Keratinocyte (primary cell): Measurements from ENCODE around the gene GPR39. TPM values are rescaled to one million over a fixed set of nuclear protein-coding genes. Genes with fewer than 3 reads are reported as not detected.

ENCODE experiments used
- DNase-seq: peaks from one replicate; pipeline ENCODE4 v3.0.0-alpha.2; 2011; ENCODE audit warnings: low read depth, missing footprints, low spot score
- FAIRE-seq: peaks from 2 replicates; lab custom pipeline; 2011; peaks lifted over from hg19 to GRCh38; lab: Jason Lieb, UNC
- H2AFZ ChIP-seq: 2 replicates; pipeline ENCODE4 v1.6.0; 2012; ENCODE audit warnings: low read length, control low read depth, inconsistent platforms; ENCODE audit not compliant: control insufficient read depth
- H3K27ac ChIP-seq: 2 replicates; pipeline ENCODE4 v1.5.1; 2011; ENCODE audit warnings: low read length; ENCODE audit not compliant: control insufficient read depth, insufficient read depth
- H3K27me3 ChIP-seq: 3 replicates; pipeline ENCODE4 v1.6.0; 2011; ENCODE audit warnings: low read length; ENCODE audit not compliant: control insufficient read depth, insufficient read depth; ENCODE audit errors: extremely low read depth
- H3K36me3 ChIP-seq, 2 experiments: 2 replicates in 1 of 2; 3 replicates in 1 of 2; pipeline ENCODE4 v1.5.1; 2011; ENCODE audit warnings: low read length in 2 of 2, mild to moderate bottlenecking in 1 of 2; ENCODE audit not compliant: control insufficient read depth in 2 of 2, insufficient read depth in 2 of 2; ENCODE audit errors: extremely low read depth in 1 of 2
- H3K4me1 ChIP-seq: 3 replicates; pipeline ENCODE4 v1.5.1; 2011; ENCODE audit warnings: low read length; ENCODE audit not compliant: control insufficient read depth, insufficient read depth; ENCODE audit errors: extremely low read depth
- H3K4me2 ChIP-seq: 3 replicates; pipeline ENCODE4 v1.6.0; 2011; ENCODE audit warnings: low read depth, low read length; ENCODE audit not compliant: control insufficient read depth, insufficient read depth; ENCODE audit errors: extremely low read depth
- H3K4me3 ChIP-seq, 3 experiments: fragments of 200-600 bp in 1 of 3; sonication (generic) in 1 of 3; 2 replicates in 2 of 3; 3 replicates in 1 of 3; pipeline ENCODE4 v1.5.1; 2011 to 2016; ENCODE audit warnings: low read length in 3 of 3, mild to moderate bottlenecking in 3 of 3, control low read depth in 2 of 3, inconsistent platforms in 1 of 3, low read depth in 1 of 3, mixed read lengths in 1 of 3, mixed run types in 1 of 3, moderate library complexity in 1 of 3; ENCODE audit not compliant: control insufficient read depth in 2 of 3, insufficient read depth in 2 of 3; ENCODE audit errors: extremely low read depth in 1 of 3
- H3K79me2 ChIP-seq: 2 replicates; pipeline ENCODE4 v1.6.0; 2012; ENCODE audit warnings: low read length; ENCODE audit not compliant: control insufficient read depth, insufficient read depth
- H3K9ac ChIP-seq: 3 replicates; pipeline ENCODE4 v1.6.0; 2011; ENCODE audit warnings: low read length; ENCODE audit not compliant: control insufficient read depth, insufficient read depth; ENCODE audit errors: extremely low read depth
- H3K9me1 ChIP-seq: 3 replicates; pipeline ENCODE4 v1.6.0; 2011; ENCODE audit warnings: low read length; ENCODE audit not compliant: control insufficient read depth, insufficient read depth; ENCODE audit errors: extremely low read depth
- H3K9me3 ChIP-seq: 2 replicates; pipeline ENCODE4 v1.5.1; 2012; ENCODE audit warnings: low read depth, low read length; ENCODE audit not compliant: control insufficient read depth
- H4K20me1 ChIP-seq: 3 replicates; pipeline ENCODE4 v1.6.0; 2011; ENCODE audit warnings: low read length; ENCODE audit not compliant: control insufficient read depth, insufficient read depth; ENCODE audit errors: extremely low read depth
- EZH2 ChIP-seq: IDR thresholded peaks from one replicate; pipeline ENCODE4 v1.6.1; 2012; ENCODE audit warnings: inconsistent platforms, mild to moderate bottlenecking, low read length, moderate library complexity
- dilution Hi-C: fragments of 300-500 bp; cut with MboI; formaldehyde crosslinking; loops from one replicate; pipeline ENCODE4 v1.7.0; 2020; ENCODE audit warnings: low sequenced_read_pairs; ENCODE audit not compliant: extremely low pct_ligation_motif_present
- polyA plus RNA-seq, 5 experiments: library from polyadenylated mRNA; depleted of rRNA in 3 of 5; stranded (reverse) in 3 of 5; stranded (forward) in 1 of 5; unstranded in 1 of 5; fragments of >200 nt; gene quantifications; 1 replicate in 1 of 5; 2 replicates in 3 of 5; 3 replicates in 1 of 5; pipeline versions ENCODE4 v1.2.1 to v1.2.3, GENCODE V29; 2011 to 2012; ENCODE audit warnings: missing spikeins in 2 of 5, low read depth in 1 of 5, low replicate concordance in 1 of 5
- TF ChIP-seq, protein P1 (sequence below), 3 experiments: IDR thresholded peaks in 1 of 3; conservative IDR thresholded peaks in 1 of 3; optimal IDR thresholded peaks in 1 of 3; 2 replicates in 2 of 3; 3 replicates in 1 of 3; pipeline versions ENCODE3 to v1.5.1; 2011; ENCODE audit warnings: low read length in 3 of 3, mild to moderate bottlenecking in 3 of 3, moderate library complexity in 2 of 3, control low read depth in 1 of 3, inconsistent platforms in 1 of 3; ENCODE audit not compliant: insufficient read depth in 2 of 3; ENCODE audit errors: extremely low read depth in 1 of 3

GPR39 gene
- polyA plus RNA-seq, 1 donor (not counting 4 experiments of a cell fraction or from before 2014, with no cell fraction given) = 4.7 TPM

GRCh38 chr2:132595693-132596092 is 179.1 kb downstream of the GPR39 start:
- TF ChIP-seq, protein P1, sequence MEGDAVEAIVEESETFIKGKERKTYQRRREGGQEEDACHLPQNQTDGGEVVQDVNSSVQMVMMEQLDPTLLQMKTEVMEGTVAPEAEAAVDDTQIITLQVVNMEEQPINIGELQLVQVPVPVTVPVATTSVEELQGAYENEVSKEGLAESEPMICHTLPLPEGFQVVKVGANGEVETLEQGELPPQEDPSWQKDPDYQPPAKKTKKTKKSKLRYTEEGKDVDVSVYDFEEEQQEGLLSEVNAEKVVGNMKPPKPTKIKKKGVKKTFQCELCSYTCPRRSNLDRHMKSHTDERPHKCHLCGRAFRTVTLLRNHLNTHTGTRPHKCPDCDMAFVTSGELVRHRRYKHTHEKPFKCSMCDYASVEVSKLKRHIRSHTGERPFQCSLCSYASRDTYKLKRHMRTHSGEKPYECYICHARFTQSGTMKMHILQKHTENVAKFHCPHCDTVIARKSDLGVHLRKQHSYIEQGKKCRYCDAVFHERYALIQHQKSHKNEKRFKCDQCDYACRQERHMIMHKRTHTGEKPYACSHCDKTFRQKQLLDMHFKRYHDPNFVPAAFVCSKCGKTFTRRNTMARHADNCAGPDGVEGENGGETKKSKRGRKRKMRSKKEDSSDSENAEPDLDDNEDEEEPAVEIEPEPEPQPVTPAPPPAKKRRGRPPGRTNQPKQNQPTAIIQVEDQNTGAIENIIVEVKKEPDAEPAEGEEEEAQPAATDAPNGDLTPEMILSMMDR (optimal IDR thresholded peaks at IDR 0.05 in 1 of 3, IDR thresholded peaks at IDR 0.05 in 1 of 3, conservative IDR thresholded peaks at IDR 0.05 in 1 of 3; ENCODE audit: extremely low read depth in 1 of 3, insufficient read depth in 2 of 3, low read length in 3 of 3) = no peak
- TF ChIP-seq EZH2 = no peak
- H3K4me2 ChIP-seq = no peak overlapping the region
- H2AFZ ChIP-seq = no peak overlapping the region
- no peak overlapping the region for H3K27ac ChIP-seq
- no peaks in the 10 kb centered on the region for H3K36me3 ChIP-seq
- no peaks in the 10 kb centered on the region for H3K9me3 ChIP-seq
- dilution Hi-C loops = no loop called here
- no peaks in the 10 kb centered on the region for H3K27me3 ChIP-seq
- no peak overlapping the region for H3K4me3 ChIP-seq
- peaks cover 5% of the 10 kb centered on the region for H3K4me1 ChIP-seq
- DNase-seq (no peak), FAIRE-seq (no peak)
- H3K79me2 ChIP-seq = no peaks in the 10 kb centered on the region
- H3K9me1 ChIP-seq = no peaks in the 10 kb centered on the region
- no peaks in the 10 kb centered on the region for H4K20me1 ChIP-seq
- H3K9ac ChIP-seq = no peak overlapping the region

DNA sequence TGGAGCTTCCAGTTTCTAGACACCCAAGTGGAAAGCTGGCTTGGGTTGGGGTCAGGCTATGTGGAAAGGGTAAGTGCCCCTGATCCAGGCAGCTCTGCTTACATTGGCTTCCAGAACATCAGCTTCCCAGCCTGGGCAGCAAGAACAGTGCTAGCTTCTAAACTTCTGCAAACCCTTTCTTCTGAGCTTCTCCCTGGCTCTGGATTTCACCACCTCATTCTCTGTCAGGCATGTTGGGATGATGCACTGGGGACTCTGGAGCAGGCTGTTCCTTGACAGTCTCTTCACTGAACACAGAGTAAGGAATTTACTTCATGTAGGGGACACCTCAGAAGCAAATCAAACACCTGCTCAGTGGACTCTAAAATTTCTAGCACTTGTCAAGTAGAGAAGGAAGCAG is 180.6 kb downstream of the GPR39 start:
- Histone ChIP-seq H3K4me3 (no peak overlapping the region), H3K9me1 (no peaks in the 10 kb centered on the region), H3K4me2 (no peak overlapping the region), H3K36me3 (no peaks in the 10 kb centered on the region), H3K9ac (no peak overlapping the region), H3K4me1 (peaks cover 5% of the 10 kb centered on the region), H3K79me2 (no peaks in the 10 kb centered on the region), H3K27me3 (no peaks in the 10 kb centered on the region), H3K27ac (no peak overlapping the region), H3K9me3 (no peaks in the 10 kb centered on the region), H2AFZ (no peak overlapping the region), H4K20me1 (no peaks in the 10 kb centered on the region)
- dilution Hi-C loops = no loop called here
- DNase-seq (no peak), FAIRE-seq (no peak)
- TF ChIP-seq, protein P1 (optimal IDR thresholded peaks at IDR 0.05 in 1 of 3, IDR thresholded peaks at IDR 0.05 in 1 of 3, conservative IDR thresholded peaks at IDR 0.05 in 1 of 3; ENCODE audit: extremely low read depth in 1 of 3, insufficient read depth in 2 of 3, low read length in 3 of 3) = no peak
- no peak for TF ChIP-seq EZH2
